WTC11 (cell line): ENCODE results near the gene NAGLU.

ENCODE experiments used
- ATF6 ChIP-seq: sonication (generic); formaldehyde crosslinking; IDR thresholded peaks from 2 replicates; pipeline ENCODE4 v1.8.1; 2023; ENCODE audit warnings: mild to moderate bottlenecking, missing genetic modification reagents
- CBFB ChIP-seq: sonication (generic); formaldehyde crosslinking; IDR thresholded peaks from 2 replicates; pipeline ENCODE4 v1.8.1; 2022; ENCODE audit warnings: mild to moderate bottlenecking, low read depth, missing genetic modification reagents
- CREB1 ChIP-seq: sonication (generic); formaldehyde crosslinking; IDR thresholded peaks from 2 replicates; pipeline ENCODE4 v1.8.0; 2023; ENCODE audit warnings: mild to moderate bottlenecking, missing genetic modification reagents
- CTCF ChIP-seq: fragments of 200-600 bp; IDR thresholded peaks from 2 replicates; pipeline ENCODE4 v1.8.0; 2022; ENCODE audit warnings: antibody characterized with exemption
- GABPB1 ChIP-seq: sonication (generic); formaldehyde crosslinking; IDR thresholded peaks from 2 replicates; pipeline ENCODE4 v1.8.1; 2023; ENCODE audit warnings: mild to moderate bottlenecking, missing genetic modification reagents
- HMGXB4 ChIP-seq: sonication (generic); formaldehyde crosslinking; IDR thresholded peaks from 2 replicates; pipeline ENCODE4 v1.8.1; 2023; ENCODE audit warnings: mild to moderate bottlenecking, moderate library complexity, missing genetic modification reagents
- MAX ChIP-seq: sonication (generic); formaldehyde crosslinking; IDR thresholded peaks from 2 replicates; pipeline ENCODE4 v1.8.0; 2022; ENCODE audit warnings: mild to moderate bottlenecking, missing genetic modification reagents
- SMAD4 ChIP-seq: sonication (generic); formaldehyde crosslinking; IDR thresholded peaks from 2 replicates; pipeline ENCODE4 v1.8.0; 2022; ENCODE audit warnings: mild to moderate bottlenecking, missing genetic modification reagents
- ZBTB21 ChIP-seq: sonication (generic); formaldehyde crosslinking; IDR thresholded peaks from 2 replicates; pipeline ENCODE4 v1.8.1; 2023; ENCODE audit warnings: mild to moderate bottlenecking, missing genetic modification reagents, borderline replicate concordance

GRCh38 chr17:42566215-42566882 is 30.3 kb downstream of the NAGLU start:
- no peak for TF ChIP-seq CBFB (CRISPR knock-in tag)
- TF ChIP-seq ZBTB21, result no peak
- TF ChIP-seq HMGXB4 (CRISPR knock-in tag), result no peak
- no peak for TF ChIP-seq CTCF
- no peak for TF ChIP-seq MAX (CRISPR knock-in tag)
- no peak for TF ChIP-seq GABPB1
- TF ChIP-seq CREB1 (CRISPR knock-in tag), result no peak
- no peak for TF ChIP-seq SMAD4
- no peak for TF ChIP-seq ATF6 (CRISPR knock-in tag)
